A549 (cell line): ENCODE data around the gene GRSF1. TPM values are rescaled to one million over a fixed set of nuclear protein-coding genes. Genes with fewer than 3 reads are reported as not detected.

Experiments used
- ATAC-seq, 2 experiments: fragments of 200-7000 bp in 1 of 2; fragments of >200 bp in 1 of 2; cut with Nextera tagmentation in 1 of 2; cut with Tn5 transposase in 1 of 2; 3 replicates each; pipeline versions ENCODE4 v1.8.0 to v1.9.1; 2018 to 2020; ENCODE audit warnings: mild to moderate bottlenecking in 1 of 2, moderate library complexity in 1 of 2
- CTCF ChIA-PET: fragments of 300-600 bp; sonication (Branson Sonifier 250); formaldehyde crosslinking; extraction: SDS; loops from one replicate; lab custom pipeline; 2021; ENCODE audit warnings: antibody characterized with exemption, inconsistent platforms; lab: Yijun Ruan, JAX
- POLR2A ChIA-PET: fragments of 350-600 bp; formaldehyde crosslinking; extraction: SDS; loops from one replicate; lab custom pipeline; 2021; ENCODE audit warnings: antibody characterized with exemption, inconsistent platforms; lab: Yijun Ruan, JAX
- DNase-seq, 2 experiments: peaks; one replicate each; pipeline versions ENCODE4 v3.0.0 to v3.0.0-alpha.2; 2011 to 2016; ENCODE audit warnings: low read depth in 1 of 2, low spot score in 1 of 2
- FAIRE-seq: peaks from 2 replicates; lab custom pipeline; 2011; peaks lifted over from hg19 to GRCh38; lab: Jason Lieb, UNC
- H3K27ac ChIP-seq, 2 experiments: fragments of >200 bp; sonication (Bioruptor Twin); formaldehyde crosslinking; 3 replicates each; pipeline ENCODE4 v1.5.1; 2016 to 2017
- H3K4me1 ChIP-seq: fragments of >200 bp; sonication (Bioruptor Twin); formaldehyde crosslinking; 3 replicates; pipeline ENCODE4 v1.6.1; 2016
- H3K4me2 ChIP-seq: fragments of >200 bp; sonication (Bioruptor Twin); formaldehyde crosslinking; 3 replicates; pipeline ENCODE4 v1.6.1; 2016
- H3K4me3 ChIP-seq: fragments of >200 bp; sonication (Bioruptor Twin); formaldehyde crosslinking; 3 replicates; pipeline ENCODE4 v1.5.1; 2016
- H3K9me3 ChIP-seq: fragments of >200 bp; sonication (Bioruptor Twin); formaldehyde crosslinking; 3 replicates; pipeline ENCODE4 v1.6.1; 2016
- CEBPB ChIP-seq, 2 experiments: fragments of >200 bp in 1 of 2; sonication (Bioruptor Twin) in 1 of 2; formaldehyde crosslinking in 1 of 2; IDR thresholded peaks; 2 replicates each; pipeline ENCODE4 v1.6.1; 2012 to 2016
- CHD2 ChIP-seq: fragments of 150-350 bp; IDR thresholded peaks from 2 replicates; pipeline ENCODE4 v1.6.1; 2014; ENCODE audit warnings: low read length; ENCODE audit not compliant: partially characterized antibody
- ESRRA ChIP-seq: fragments of 150-350 bp; IDR thresholded peaks from 2 replicates; pipeline ENCODE4 v1.6.1; 2014; ENCODE audit warnings: mild to moderate bottlenecking, low read length, borderline replicate concordance
- GATA3 ChIP-seq: IDR thresholded peaks from 2 replicates; pipeline ENCODE4 v1.6.1; 2012; ENCODE audit warnings: borderline replicate concordance
- HDAC2 ChIP-seq: fragments of 200-600 bp; sonication (generic); IDR thresholded peaks from 2 replicates; pipeline ENCODE4 v1.6.1; 2016
- HEYL ChIP-seq: fragments of 250-450 bp; sonication (Bioruptor Pico); IDR thresholded peaks from 2 replicates; pipeline ENCODE4 v1.8.0; 2021; ENCODE audit warnings: mild to moderate bottlenecking, moderate library complexity
- HOXB5 ChIP-seq: fragments of 250-450 bp; sonication (Bioruptor Pico); IDR thresholded peaks from 2 replicates; pipeline ENCODE4 v1.5.0; 2020; ENCODE audit warnings: mild to moderate bottlenecking, moderate library complexity
- JUN ChIP-seq, 2 experiments: fragments of >200 bp; sonication (Bioruptor Twin); formaldehyde crosslinking; IDR thresholded peaks; 2 replicates in 1 of 2; 3 replicates in 1 of 2; pipeline ENCODE4 v1.6.1; 2016 to 2017
- JUNB ChIP-seq: fragments of >200 bp; sonication (Bioruptor Twin); formaldehyde crosslinking; IDR thresholded peaks from 2 replicates; pipeline ENCODE4 v1.6.1; 2016
- MAFK ChIP-seq: fragments of 450-650 bp; IDR thresholded peaks from 2 replicates; pipeline ENCODE4 v1.6.1; 2014; ENCODE audit not compliant: partially characterized antibody
- MAX ChIP-seq: IDR thresholded peaks from 2 replicates; pipeline ENCODE4 v1.6.1; 2012
- MAZ ChIP-seq: fragments of 150-350 bp; IDR thresholded peaks from 2 replicates; pipeline ENCODE4 v1.6.1; 2014; ENCODE audit warnings: antibody characterized with exemption, low read depth, low read length, borderline replicate concordance
- PBX3 ChIP-seq: IDR thresholded peaks from 2 replicates; pipeline ENCODE4 v1.6.1; 2012
- PHF8 ChIP-seq: fragments of 200-600 bp; sonication (generic); IDR thresholded peaks from 2 replicates; pipeline ENCODE4 v1.6.1; 2016; ENCODE audit warnings: low read depth, mild to moderate bottlenecking, antibody characterized with exemption, moderate library complexity, borderline replicate concordance
- POLR2A ChIP-seq: IDR thresholded peaks from 2 replicates; pipeline ENCODE4 v1.6.1; 2012; ENCODE audit warnings: mild to moderate bottlenecking, low read length
- RAD21 ChIP-seq, 2 experiments: fragments of >200 bp in 1 of 2; sonication (Bioruptor Twin) in 1 of 2; formaldehyde crosslinking in 1 of 2; IDR thresholded peaks in 1 of 2; conservative IDR thresholded peaks in 1 of 2; 2 replicates in 1 of 2; 3 replicates in 1 of 2; pipeline ENCODE4 v1.6.1; 2012 to 2018; ENCODE audit warnings: inconsistent platforms in 1 of 2
- RNF2 ChIP-seq: fragments of 200-600 bp; sonication (generic); IDR thresholded peaks from 2 replicates; pipeline ENCODE4 v1.6.1; 2016; ENCODE audit warnings: low read depth, mild to moderate bottlenecking, antibody characterized with exemption, moderate library complexity, borderline replicate concordance
- SREBF2 ChIP-seq: fragments of 450-650 bp; IDR thresholded peaks from 2 replicates; pipeline ENCODE4 v1.6.1; 2014; ENCODE audit warnings: mild to moderate bottlenecking, moderate library complexity
- ZC3H11A ChIP-seq: fragments of 450-650 bp; IDR thresholded peaks from 2 replicates; pipeline ENCODE4 v1.6.1; 2014; ENCODE audit warnings: antibody characterized with exemption, mild to moderate bottlenecking
- ZFP36 ChIP-seq: fragments of 450-650 bp; IDR thresholded peaks from 2 replicates; pipeline ENCODE4 v1.6.1; 2014; ENCODE audit warnings: borderline replicate concordance; ENCODE audit not compliant: partially characterized antibody
- ZSCAN20 ChIP-seq: fragments of 250-450 bp; sonication (Bioruptor Pico); IDR thresholded peaks from 2 replicates; pipeline ENCODE4 v1.8.0; 2022; ENCODE audit warnings: mild to moderate bottlenecking, moderate library complexity
- WGBS: methylation state at CpG from one replicate; pipeline ENCODE4 v1.1.6; 2017; ENCODE audit errors: missing lambda C conversion rate; 5-methylcytosine and 5-hydroxymethylcytosine counted together
- polyA plus RNA-seq, 4 experiments: library from polyadenylated mRNA; depleted of rRNA in 3 of 4; stranded (reverse); fragments of >200 nt; fragmentation: RNase III in 1 of 4; extraction: RNeasy Plus Mini Kit Qiagen cat#74134 plus additional on column Dnase treatment in 1 of 4; gene quantifications; 2 replicates in 3 of 4; 3 replicates in 1 of 4; pipeline ENCODE4 v1.2.3, GENCODE V29; 2011 to 2017
- TF ChIP-seq, protein P1 (sequence below): fragments of >200 bp; sonication (Bioruptor Twin); formaldehyde crosslinking; IDR thresholded peaks from 2 replicates; pipeline ENCODE4 v1.6.1; 2016

Gene GRSF1
- polyA plus RNA-seq, 2 of the 4 experiments (the other 2 are of a cell fraction): 94.3 to 112 TPM

GRCh38 chr4:70880739-70881138, 41.0 kb upstream of the GRSF1 start:
- TF ChIP-seq PBX3 (no peak), SREBF2 (no peak), CEBPB (IDR thresholded peaks at IDR 0.05) (no peak), JUN (IDR thresholded peaks at IDR 0.05) (no peak), HDAC2 (no peak), MAFK (peak; percentile 76), RAD21 (conservative IDR thresholded peaks at IDR 0.05 in 1 of 2, IDR thresholded peaks at IDR 0.05 in 1 of 2) (no peak), HEYL (CRISPR knock-in tag) (no peak)
- TF ChIP-seq, protein P1, sequence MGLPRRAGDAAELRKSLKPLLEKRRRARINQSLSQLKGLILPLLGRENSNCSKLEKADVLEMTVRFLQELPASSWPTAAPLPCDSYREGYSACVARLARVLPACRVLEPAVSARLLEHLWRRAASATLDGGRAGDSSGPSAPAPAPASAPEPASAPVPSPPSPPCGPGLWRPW: no peak
- ChIA-PET CTCF (no interaction called here), POLR2A (no interaction called here)
- Histone ChIP-seq H3K9me3 (no peaks in the 10 kb centered on the region), H3K27ac (no peak overlapping the region), H3K4me2 (no peak overlapping the region), H3K4me1 (no peaks in the 10 kb centered on the region), H3K4me3 (no peak overlapping the region)
- DNase-seq: no peak
- WGBS: 40% methylated on average over 3 of the region's 3 CpGs
- ATAC-seq: no peak
- no peak for FAIRE-seq

GRCh38 chr4:70877556-70877955, 37.9 kb upstream of the GRSF1 start:
- TF ChIP-seq PHF8 (no peak), MAZ (no peak), HOXB5 (CRISPR knock-in tag) (no peak), ESRRA (no peak), ZFP36 (no peak)
- TF ChIP-seq, protein P1: no peak
- FAIRE-seq (no peak), DNase-seq (no peak), ATAC-seq (no peak)
- H3K4me3 ChIP-seq: no peak overlapping the region
- ChIA-PET CTCF (no interaction called here), POLR2A (no interaction called here)
- H3K27ac ChIP-seq: no peak overlapping the region
- no peak overlapping the region for H3K4me2 ChIP-seq
- H3K9me3 ChIP-seq: no peaks in the 10 kb centered on the region
- H3K4me1 ChIP-seq: no peaks in the 10 kb centered on the region
- WGBS: 93% methylated on average over 3 of the region's 3 CpGs

- DNase-seq (no peak), FAIRE-seq (no peak), ATAC-seq (no peak)
- ChIA-PET CTCF (interaction anchor here (0.6 kb wide), 1 partner anchor 87 kb away, joined by 4 read pairs; no protein-coding TSS in a partner anchor), POLR2A (no interaction called here)
- H3K9me3 ChIP-seq: no peaks in the 10 kb centered on the region
- 77% methylated on average over 19 of the region's 19 CpGs for WGBS
- H3K4me1 ChIP-seq: no peaks in the 10 kb centered on the region
- H3K4me2 ChIP-seq: no peak overlapping the region
- no peak overlapping the region for H3K4me3 ChIP-seq
- no peak overlapping the region for H3K27ac ChIP-seq
- TF ChIP-seq PBX3: no peak
- TF ChIP-seq GATA3: no peak
- no peak for TF ChIP-seq CHD2
- no peak for TF ChIP-seq JUNB
- no peak for TF ChIP-seq RNF2
- no peak for TF ChIP-seq ZSCAN20 (CRISPR knock-in tag)
- no peak for TF ChIP-seq MAX
- TF ChIP-seq ZC3H11A: no peak
- no peak for TF ChIP-seq POLR2A
These were observed 34.8 kb upstream of the GRSF1 start for GRCh38 chr4:70874268-70875156.
